CD4-positive, alpha-beta T cell treated with Interleukin-4 for 4 hours (primary cell): ENCODE results near the gene RABGGTA.
A peak's percentile ranks its signal among the peaks of the same experiment; 100 is the strongest.

Experiments used
- DNase-seq: peaks from one replicate; pipeline ENCODE4 v3.0.0-alpha.2; 2020

Gene RABGGTA, protein sequence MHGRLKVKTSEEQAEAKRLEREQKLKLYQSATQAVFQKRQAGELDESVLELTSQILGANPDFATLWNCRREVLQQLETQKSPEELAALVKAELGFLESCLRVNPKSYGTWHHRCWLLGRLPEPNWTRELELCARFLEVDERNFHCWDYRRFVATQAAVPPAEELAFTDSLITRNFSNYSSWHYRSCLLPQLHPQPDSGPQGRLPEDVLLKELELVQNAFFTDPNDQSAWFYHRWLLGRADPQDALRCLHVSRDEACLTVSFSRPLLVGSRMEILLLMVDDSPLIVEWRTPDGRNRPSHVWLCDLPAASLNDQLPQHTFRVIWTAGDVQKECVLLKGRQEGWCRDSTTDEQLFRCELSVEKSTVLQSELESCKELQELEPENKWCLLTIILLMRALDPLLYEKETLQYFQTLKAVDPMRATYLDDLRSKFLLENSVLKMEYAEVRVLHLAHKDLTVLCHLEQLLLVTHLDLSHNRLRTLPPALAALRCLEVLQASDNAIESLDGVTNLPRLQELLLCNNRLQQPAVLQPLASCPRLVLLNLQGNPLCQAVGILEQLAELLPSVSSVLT

DNA sequence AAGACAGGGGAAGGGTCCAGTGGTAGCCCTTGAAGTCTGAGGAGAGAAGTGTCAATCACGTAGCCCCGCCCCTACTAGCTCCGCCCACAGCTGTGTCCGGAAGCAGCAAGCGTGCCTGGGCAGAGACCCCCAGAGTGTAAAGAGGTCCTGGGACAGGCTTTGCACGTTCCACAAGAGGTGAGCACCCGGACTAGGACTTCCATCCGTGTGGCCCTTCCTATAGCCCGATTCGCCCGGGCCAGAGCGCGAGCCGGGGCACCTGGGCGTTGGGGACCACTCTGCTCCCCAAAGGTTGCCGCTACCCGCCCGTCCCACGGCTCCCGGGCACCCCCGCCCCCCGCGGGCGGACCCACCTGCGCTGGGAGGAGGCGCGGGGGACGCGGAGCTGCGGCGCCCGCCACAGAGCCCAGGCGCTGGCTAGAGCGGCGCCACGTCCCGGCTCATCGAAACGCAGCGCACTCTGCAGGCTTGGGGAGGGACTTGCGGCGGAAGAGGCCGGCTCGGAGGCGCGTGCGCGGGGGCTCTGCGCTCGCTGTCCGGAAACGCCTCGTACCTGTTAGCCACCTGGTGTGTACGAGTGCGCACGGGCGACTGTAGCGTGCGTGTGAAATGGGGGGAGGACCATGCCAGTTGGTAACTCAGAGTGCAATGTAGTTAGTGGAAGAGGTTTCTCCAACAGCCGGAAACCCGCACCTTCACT lies at the start of gene RABGGTA:
RABGGTA (minus strand) TSS at position 464 of the 700 bp plus-strand sequence. CDS start 482 bp downstream, outside the sequence.
- DNase-seq = peak; percentile 93

DNA sequence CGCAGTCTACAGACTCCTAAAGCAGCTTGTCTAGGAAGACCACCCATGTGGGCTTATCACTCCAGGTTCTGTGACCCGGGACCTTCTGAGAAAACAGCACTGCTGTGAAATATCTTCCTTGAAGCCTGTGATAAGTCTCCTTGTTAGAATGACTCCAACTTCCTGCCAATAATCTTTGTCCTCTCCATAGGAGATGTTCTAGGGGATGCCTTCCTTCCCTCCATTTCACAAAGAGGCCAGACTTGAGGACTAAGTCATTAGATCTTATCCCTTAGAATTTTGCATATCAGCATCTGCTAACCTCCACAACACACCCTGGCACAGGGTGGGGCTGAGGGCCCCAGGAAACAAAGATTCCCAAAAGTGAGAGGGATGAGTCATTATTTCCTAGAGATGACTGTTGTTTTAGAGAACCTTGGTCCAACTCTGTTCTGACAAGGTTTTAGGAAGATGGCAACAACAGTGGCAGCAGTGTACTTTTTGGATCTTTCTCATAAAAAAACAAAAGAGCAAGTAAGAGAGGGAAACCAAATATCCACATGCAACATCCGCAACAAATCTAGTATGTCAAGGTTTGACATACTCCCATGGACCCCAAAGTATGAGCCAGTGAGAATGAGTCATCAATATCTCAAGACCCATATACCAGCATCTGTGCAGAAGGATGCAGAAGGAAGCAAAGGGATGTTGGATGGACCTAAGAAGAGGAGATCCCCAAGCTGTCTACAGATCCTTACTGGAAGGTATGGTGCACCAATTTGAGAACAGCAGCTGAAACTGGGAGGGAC lies 45.9 kb upstream of the RABGGTA start:
- no peak for DNase-seq

DNA sequence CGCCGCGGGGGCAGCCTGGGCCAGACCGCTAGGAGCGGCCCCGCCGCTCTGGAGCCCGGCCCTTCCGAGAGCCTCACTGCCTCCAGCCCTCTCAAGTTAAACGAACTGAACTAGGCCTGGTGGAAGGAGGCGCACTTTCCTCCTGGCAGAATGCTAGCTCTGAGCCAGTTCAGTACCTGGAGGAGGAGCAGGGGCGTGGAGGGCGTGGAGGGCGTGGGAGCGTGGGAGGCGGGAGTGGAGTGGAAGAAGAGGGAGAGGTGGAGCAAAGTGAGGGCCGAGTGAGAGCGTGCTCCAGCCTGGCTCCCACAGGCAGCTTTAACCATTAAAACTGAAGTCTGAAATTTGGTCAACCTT lies 45.2 kb upstream of the RABGGTA start:
- no peak for DNase-seq

DNA sequence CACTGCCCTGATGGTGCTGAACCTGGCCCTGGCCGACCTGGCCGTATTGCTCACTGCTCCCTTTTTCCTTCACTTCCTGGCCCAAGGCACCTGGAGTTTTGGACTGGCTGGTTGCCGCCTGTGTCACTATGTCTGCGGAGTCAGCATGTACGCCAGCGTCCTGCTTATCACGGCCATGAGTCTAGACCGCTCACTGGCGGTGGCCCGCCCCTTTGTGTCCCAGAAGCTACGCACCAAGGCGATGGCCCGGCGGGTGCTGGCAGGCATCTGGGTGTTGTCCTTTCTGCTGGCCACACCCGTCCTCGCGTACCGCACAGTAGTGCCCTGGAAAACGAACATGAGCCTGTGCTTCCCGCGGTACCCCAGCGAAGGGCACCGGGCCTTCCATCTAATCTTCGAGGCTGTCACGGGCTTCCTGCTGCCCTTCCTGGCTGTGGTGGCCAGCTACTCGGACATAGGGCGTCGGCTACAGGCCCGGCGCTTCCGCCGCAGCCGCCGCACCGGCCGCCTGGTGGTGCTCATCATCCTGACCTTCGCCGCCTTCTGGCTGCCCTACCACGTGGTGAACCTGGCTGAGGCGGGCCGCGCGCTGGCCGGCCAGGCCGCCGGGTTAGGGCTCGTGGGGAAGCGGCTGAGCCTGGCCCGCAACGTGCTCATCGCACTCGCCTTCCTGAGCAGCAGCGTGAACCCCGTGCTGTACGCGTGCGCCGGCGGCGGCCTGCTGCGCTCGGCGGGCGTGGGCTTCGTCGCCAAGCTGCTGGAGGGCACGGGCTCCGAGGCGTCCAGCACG lies 44.6 kb upstream of the RABGGTA start:
- no peak for DNase-seq

DNA sequence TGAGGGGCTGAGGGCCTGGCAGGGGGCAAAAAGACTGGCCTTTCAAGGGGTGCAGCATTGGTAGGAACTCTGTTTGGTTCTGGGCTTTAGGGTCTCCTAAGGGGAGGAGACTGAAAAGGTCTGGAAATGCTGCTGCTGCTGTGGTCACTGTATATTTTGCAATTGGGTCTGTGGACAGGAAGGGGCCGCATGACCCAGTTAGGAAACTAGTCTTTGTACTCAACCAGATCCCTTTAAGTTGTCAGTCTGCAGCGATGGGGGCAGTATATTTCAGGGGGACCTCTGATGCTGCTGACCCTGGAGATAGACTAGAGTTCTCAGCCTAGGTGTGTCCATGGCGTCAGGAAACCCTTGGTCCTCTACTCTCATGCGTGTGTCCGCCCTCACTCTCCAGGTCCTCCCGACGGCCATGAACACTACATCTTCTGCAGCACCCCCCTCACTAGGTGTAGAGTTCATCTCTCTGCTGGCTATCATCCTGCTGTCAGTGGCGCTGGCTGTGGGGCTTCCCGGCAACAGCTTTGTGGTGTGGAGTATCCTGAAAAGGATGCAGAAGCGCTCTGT lies 43.9 kb upstream of the RABGGTA start:
- DNase-seq = no peak

DNA sequence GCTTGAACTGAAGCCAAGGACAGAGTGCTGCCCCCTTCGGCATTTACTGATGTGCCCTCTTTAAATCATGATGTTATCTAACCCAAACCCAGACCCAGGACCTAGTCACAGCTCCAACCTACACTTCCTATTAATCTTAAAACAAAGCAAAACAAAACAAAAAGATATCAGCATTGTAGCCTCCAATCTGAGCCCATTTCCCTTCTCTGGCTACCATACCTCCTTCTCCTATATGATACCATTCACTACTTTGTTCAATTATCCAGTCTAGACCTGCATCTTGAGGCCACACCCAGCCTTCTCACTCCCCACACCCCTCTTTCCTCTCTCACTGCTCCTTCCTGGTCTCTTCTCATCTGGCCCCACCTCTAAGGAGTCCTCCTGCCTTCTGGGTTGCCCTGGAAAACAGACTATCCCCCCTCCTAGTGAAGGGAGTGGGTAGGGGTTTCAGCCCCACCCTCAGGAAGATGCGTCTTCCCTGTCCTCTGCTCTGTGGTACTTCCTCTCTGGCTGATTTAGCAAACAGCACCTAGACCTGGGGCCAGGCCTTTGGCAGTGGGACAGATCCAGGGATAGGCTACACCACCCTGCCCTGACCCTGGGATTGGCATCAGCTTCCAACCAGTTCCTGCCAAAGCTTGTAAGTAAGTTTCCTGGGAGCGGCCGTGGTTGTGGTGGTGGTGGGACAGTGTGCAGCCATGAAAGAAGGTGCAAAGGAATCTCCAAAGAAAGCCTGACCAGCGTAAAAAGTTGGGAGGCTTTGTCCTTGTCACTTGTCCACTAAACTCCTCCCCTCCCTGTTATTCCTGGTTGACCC lies 43.2 kb upstream of the RABGGTA start:
- no peak for DNase-seq

DNA sequence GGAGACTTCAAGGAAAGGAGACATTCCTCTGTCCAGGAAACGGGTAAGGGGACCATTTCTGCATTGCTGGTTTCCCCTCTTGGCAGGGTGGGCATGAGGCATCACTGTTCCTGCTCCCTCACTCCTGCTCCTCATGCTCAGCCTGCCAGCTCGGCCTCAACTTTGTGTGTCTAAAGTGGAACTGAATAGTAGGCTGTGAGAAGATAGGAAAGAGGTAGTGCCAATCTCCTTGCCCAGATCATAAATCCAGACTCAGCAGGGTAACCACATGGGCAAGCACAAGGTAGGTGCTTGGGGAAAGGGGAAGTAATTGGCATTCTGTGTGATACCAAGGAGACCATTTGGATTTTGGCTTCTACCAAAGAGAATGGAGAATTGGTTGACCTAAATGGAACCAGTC lies 42.5 kb upstream of the RABGGTA start:
- no peak for DNase-seq

DNA sequence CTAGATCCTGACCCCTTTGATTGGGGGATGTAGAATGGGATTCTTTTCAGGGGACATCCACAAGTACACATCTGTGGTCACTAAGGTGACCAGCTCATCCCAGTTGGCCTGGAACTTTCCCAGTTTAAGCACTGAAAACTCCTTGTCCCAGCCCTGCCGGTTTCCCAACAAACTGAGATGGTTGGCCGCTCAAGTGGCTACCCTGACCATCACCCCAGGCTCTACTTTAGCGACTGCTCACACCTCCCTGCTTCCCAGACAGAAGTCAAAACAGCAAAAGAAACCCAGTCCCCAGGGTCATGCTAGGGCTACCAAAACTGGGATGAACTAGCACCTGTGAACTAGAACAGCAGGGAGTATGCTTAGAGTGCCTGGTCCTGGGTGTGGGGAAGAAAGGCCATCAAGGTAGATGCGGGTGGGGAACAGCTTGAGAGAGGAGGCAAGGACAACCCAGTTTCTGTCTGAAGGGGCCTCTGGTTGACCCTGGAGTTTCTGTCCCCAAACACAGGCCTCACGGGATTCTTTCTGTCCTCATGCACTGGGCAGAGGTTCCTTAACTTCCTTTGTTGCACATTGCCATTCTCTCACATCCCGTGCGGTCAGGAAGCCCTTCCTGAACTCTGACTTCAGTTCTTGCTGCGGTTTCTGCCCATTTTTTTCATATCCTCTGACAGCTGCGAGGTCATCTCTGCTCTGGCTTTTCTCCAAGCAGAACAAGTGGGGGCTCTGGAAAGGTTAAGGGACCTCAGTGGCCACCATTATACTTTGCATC lies 41.5 kb upstream of the RABGGTA start:
- peak; percentile 56 for DNase-seq

DNA sequence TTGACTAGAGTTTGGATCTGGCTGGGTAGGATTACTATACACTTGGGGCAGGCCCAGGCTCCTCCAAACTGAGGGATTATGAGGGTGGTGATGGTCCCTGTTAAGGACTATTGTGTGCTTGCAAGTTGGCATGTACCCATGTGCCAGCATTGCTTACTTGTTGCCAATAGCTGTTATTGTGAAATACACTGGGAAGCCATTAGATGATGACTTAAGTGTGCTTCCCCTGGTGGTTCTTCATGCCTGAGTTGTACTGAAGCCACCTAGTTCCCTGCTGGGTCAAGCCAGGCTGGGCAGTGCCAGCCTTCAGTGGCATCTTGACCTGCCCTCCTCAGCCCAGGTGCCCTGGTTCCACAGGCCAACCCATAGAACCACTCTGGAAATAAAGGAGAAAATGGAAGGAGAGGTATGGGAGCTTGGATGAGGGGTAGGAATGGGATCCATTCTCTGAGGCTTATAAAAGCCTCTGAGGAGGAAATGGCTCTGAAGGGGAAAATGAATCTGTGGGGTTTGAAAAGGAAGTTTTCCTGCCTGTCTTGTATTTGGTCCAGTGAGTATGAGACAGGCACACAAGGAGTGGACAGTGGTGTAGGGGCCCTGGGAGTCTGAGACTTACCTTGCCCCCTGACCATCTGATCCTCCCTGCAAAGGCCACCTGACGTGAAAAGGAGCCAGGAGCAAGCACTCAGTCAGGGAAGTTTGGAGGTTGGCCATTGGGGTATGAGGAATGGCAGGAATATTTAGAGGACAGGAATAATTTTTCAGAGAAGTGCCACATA lies 40.6 kb upstream of the RABGGTA start:
- peak; percentile 35 for DNase-seq

DNA sequence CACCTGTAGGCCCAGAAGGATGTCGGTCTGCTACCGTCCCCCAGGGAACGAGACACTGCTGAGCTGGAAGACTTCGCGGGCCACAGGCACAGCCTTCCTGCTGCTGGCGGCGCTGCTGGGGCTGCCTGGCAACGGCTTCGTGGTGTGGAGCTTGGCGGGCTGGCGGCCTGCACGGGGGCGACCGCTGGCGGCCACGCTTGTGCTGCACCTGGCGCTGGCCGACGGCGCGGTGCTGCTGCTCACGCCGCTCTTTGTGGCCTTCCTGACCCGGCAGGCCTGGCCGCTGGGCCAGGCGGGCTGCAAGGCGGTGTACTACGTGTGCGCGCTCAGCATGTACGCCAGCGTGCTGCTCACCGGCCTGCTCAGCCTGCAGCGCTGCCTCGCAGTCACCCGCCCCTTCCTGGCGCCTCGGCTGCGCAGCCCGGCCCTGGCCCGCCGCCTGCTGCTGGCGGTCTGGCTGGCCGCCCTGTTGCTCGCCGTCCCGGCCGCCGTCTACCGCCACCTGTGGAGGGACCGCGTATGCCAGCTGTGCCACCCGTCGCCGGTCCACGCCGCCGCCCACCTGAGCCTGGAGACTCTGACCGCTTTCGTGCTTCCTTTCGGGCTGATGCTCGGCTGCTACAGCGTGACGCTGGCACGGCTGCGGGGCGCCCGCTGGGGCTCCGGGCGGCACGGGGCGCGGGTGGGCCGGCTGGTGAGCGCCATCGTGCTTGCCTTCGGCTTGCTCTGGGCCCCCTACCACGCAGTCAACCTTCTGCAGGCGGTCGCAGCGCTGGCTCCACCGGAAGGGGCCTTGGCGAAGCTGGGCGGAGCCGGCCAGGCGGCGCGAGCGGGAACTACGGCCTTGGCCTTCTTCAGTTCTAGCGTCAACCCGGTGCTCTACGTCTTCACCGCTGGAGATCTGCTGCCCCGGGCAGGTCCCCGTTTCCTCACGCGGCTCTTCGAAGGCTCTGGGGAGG lies 39.5 kb upstream of the RABGGTA start, which contains the start of gene LTB4R:
LTB4R (plus strand) TSS at position 857 of the 959 bp plus-strand sequence. CDS start 4,150 bp downstream, outside the sequence.
- DNase-seq = peak; percentile 66

DNA sequence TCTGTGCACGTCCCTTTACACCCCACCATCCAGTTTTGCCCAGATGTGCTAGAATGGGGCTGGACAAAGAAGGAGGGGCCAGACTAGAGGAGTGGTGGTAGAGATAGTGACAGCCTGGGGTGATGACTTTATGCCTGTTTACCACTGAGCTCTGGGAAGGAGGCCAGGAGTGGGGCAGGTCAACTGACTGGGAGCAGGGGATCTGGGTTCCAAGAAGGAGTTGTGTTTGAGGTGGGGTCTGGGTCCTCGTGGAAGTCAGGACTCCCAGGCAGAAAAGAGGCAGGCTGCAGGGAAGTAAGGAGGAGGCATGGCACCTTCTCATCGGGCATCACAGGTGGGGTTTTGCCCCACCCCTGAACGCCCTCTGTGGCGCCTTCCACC lies 38.9 kb upstream of the RABGGTA start:
- no peak for DNase-seq

DNA sequence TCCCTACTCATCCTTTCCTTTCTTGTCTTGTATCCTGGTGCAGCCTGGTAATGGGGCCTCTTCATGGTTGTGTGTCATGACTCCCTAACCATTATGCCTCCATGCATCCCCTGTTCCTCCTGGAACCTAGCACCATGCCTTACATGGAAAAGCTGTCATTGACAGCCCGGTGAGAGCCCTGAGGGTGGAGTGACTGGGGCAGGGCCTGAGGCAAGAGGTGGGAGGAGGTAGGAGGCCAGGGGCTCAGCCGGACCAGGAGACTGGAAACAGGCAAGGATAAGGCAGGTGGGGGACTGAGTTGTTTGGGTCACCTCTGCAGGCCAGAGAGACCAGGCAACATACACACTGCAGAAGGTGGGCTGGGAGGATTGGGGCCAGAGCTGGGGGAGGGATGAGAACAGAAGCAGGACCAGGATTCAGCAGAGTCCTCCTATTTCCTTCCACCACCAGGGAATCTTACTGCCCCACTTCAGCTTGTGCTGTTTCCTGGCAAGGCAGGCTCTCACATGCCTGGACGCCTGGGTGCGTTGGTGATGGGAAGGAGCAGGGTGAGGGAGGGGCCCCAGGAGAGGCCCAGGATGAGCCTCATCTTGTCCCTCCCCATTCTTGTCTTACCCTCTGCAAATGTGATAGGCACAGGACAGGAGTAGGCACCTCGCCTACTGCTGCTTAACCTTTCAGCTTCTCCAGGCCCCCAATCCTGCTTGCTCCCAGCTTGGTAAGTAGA lies 38.3 kb upstream of the RABGGTA start, which contains the start of gene LTB4R2:
LTB4R2 (plus strand) TSS at position 603 of the 727 bp plus-strand sequence. CDS start 525 bp downstream, outside the sequence.
- no peak for DNase-seq

DNA sequence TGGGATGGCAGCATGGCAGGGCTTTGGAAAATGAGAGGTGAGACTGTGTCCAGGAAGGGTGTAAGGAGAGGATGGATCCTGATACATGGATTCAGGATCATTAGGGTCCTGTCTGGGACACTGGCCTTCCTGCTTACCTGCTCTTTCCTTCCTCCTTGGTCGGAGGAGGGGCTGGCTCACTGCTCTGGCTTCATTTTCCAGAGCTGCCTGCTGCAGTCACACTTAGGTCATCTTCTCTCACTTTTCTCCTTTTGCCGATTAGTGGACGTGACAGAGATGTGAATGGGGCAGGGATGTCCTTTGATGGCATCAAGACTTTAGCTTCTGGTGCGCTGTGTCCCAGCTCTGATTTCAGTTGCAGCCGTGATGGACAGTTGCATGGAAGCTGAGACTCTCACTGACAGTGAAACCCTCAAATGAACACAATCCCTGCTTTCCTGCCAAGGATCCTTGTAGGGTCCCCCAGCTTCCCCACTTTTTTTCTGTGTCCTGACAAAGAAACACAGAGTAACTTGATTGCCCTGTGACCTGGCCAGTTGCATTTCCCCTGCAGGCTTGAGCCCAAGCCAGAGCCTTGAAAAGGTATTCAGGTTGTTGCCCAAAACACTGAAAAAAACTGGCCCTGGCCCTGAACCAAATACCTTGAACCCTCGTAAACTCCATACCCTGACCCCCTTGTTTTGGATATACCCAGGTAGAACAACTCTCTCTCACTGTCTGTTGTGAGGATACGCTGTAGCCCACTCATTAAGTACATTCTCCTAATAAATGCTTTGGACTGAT lies 37.1 kb upstream of the RABGGTA start:
- no peak for DNase-seq

DNA sequence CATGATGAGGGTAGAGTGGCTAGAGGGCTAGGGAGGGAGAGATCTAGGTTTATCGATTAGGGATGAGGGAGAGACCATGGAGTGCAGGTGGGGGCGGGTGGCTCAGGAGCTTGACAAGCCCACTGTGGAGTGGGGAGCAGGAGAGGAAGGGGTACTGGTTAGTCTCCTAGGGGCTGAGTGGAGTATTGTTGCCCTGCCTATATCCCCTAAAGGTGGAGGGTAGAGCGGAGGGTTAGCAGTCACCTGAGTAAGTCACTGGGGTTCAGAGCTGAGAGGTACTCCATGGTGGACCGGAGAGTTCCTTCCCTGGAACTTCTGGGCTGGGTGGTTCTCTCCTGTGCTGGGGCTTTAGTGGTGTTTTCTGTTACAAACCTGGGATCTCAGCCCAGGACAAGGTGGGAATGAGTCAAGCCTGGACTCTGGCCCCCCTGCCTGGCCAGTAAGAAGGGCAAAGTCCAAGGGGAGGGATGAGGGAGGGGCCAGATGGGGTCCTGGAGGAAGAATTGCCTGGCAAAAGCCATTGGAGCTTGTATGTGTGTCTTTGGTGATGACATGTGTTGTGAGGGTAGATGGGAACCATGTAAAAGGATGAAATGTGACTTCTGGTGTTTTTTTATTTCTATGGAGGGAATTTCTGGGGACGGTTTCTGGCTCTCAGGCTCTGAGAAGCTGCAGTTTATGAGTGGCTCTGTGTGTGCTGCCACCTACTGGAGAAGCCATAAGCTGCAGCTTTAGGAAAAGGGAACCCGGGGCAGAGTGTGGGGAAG lies 36.4 kb upstream of the RABGGTA start, which contains the start of gene CIDEB:
CIDEB (minus strand) TSS at position 403 of the 767 bp plus-strand sequence; CDS start at position 284, 119 bp downstream.
- DNase-seq = peak; percentile 72

DNA sequence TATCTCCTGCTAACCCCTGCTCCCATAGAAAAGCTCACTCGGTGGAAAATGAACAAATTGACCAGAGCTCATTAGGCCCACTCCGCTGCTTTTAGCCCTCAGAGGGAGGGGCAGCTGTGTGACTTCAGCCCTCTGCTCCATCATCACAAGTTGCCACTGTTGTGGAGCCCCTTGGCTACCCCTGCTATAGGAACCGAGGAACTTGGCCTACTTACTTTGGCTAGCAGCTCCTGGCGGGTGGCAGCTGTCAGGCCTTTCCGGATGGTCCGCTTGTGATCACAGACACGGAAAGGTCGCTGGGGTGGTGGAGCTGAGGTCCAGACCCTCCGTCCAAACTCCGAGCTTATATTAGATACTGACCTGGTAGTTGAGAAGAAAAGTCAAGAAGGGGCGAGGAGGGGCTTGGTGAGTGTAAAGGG lies 35.8 kb upstream of the RABGGTA start:
- no peak for DNase-seq
